ENCODE data around the gene DDIT4. TPM values are rescaled to one million over a fixed set of nuclear protein-coding genes. Genes with fewer than 3 reads are reported as not detected.

DDIT4 gene
- total and polyA plus RNA-seq, 9 of the 15 experiments (the other 6 are each of a cell fraction or from before 2014, with no cell fraction given): 8.2 to 675 (median 159) TPM

GRCh38 chr10:72273410-72274212 is at the start of gene DDIT4 (continued):
- peak; percentile 1; the same call in 1 of the 2 replicates for TF ChIP-seq KAT7 (CRISPR knock-in tag; IDR thresholded peaks at IDR 0.05; ENCODE audit: borderline replicate concordance)
- peak; percentile 98; the same call in 1 of the 2 replicates for TF ChIP-seq LARP7 (IDR thresholded peaks at IDR 0.05)
- TF ChIP-seq SUPT5H (IDR thresholded peaks at IDR 0.05): peak; percentile 100
- TF ChIP-seq, protein P1, sequence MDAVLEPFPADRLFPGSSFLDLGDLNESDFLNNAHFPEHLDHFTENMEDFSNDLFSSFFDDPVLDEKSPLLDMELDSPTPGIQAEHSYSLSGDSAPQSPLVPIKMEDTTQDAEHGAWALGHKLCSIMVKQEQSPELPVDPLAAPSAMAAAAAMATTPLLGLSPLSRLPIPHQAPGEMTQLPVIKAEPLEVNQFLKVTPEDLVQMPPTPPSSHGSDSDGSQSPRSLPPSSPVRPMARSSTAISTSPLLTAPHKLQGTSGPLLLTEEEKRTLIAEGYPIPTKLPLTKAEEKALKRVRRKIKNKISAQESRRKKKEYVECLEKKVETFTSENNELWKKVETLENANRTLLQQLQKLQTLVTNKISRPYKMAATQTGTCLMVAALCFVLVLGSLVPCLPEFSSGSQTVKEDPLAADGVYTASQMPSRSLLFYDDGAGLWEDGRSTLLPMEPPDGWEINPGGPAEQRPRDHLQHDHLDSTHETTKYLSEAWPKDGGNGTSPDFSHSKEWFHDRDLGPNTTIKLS (IDR thresholded peaks at IDR 0.05; ENCODE audit: borderline replicate concordance, low read depth): no peak
- TF ChIP-seq ZNF280B (CRISPR knock-in tag; IDR thresholded peaks at IDR 0.05): peak; percentile 84
- TF ChIP-seq TEAD4 (IDR thresholded peaks at IDR 0.05; ENCODE audit: low read length): peak; percentile 50; the same call in 1 of the 2 replicates
- TF ChIP-seq TEAD4 (CRISPR knock-in tag; IDR thresholded peaks at IDR 0.05; ENCODE audit: borderline replicate concordance): no peak
- peak; percentile 92 for TF ChIP-seq RNF219 (CRISPR knock-in tag; IDR thresholded peaks at IDR 0.05)
- no peak for TF ChIP-seq CTBP1 (IDR thresholded peaks at IDR 0.05; ENCODE audit: borderline replicate concordance)
- peak; percentile 90 for TF ChIP-seq ZNF212 (CRISPR knock-in tag; IDR thresholded peaks at IDR 0.05)
- TF ChIP-seq SIX5 (IDR thresholded peaks at IDR 0.05; ENCODE audit: borderline replicate concordance in 1 of 2, insufficient read depth in 1 of 2, low read depth in 1 of 2, low read length in 2 of 2): no peak
- TF ChIP-seq, protein P2, sequence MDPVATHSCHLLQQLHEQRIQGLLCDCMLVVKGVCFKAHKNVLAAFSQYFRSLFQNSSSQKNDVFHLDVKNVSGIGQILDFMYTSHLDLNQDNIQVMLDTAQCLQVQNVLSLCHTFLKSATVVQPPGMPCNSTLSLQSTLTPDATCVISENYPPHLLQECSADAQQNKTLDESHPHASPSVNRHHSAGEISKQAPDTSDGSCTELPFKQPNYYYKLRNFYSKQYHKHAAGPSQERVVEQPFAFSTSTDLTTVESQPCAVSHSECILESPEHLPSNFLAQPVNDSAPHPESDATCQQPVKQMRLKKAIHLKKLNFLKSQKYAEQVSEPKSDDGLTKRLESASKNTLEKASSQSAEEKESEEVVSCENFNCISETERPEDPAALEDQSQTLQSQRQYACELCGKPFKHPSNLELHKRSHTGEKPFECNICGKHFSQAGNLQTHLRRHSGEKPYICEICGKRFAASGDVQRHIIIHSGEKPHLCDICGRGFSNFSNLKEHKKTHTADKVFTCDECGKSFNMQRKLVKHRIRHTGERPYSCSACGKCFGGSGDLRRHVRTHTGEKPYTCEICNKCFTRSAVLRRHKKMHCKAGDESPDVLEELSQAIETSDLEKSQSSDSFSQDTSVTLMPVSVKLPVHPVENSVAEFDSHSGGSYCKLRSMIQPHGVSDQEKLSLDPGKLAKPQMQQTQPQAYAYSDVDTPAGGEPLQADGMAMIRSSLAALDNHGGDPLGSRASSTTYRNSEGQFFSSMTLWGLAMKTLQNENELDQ (CRISPR knock-in tag; IDR thresholded peaks at IDR 0.05; ENCODE audit: borderline replicate concordance): peak; percentile 96
- TF ChIP-seq PCBP1 (IDR thresholded peaks at IDR 0.05; ENCODE audit: low read depth, low read length, poor library complexity, severe bottlenecking): peak; percentile 94
- TF ChIP-seq TFAM (CRISPR knock-in tag; conservative IDR thresholded peaks at IDR 0.05): no peak
- peak; percentile 54; the same call in 1 of the 2 replicates for TF ChIP-seq GABPB1 (CRISPR knock-in tag; IDR thresholded peaks at IDR 0.05)
- 0 out of 2 replicates have a peak, but pooled peaks have one; percentile 36 for TF ChIP-seq HCFC1 (IDR thresholded peaks at IDR 0.05; ENCODE audit: low read depth, low read length)
- TF ChIP-seq ZFP30 (CRISPR knock-in tag; IDR thresholded peaks at IDR 0.05; ENCODE audit: borderline replicate concordance): peak; percentile 84; the same call in 1 of the 2 replicates
- TF ChIP-seq KDM4B (IDR thresholded peaks at IDR 0.05; ENCODE audit: borderline replicate concordance in 2 of 2, low read depth in 1 of 2): peak in 1 of 2 experiments; percentile 82; a peak in 2 of 4 replicates
- TF ChIP-seq RUNX1 (IDR thresholded peaks at IDR 0.05; ENCODE audit: low read depth): peak; percentile 82; the same call in 1 of the 2 replicates
